Breast epithelium (tissue), 3 donors: Measurements from ENCODE around the gene NPIPB2.

ENCODE experiments used
- POLR2A ChIP-seq: fragments of 450-650 bp; IDR thresholded peaks from one replicate; pipeline ENCODE4 v1.6.1; 2016; ENCODE audit warnings: antibody characterized with exemption, mild to moderate bottlenecking, moderate library complexity
- TF ChIP-seq, protein P1 (sequence below), 3 donors: fragments of 450-650 bp; IDR thresholded peaks; one replicate each; pipeline ENCODE4 v1.5.1; 2016 to 2017; ENCODE audit warnings: antibody characterized with exemption in 3 of 3, mild to moderate bottlenecking in 3 of 3, moderate library complexity in 3 of 3

DNA sequence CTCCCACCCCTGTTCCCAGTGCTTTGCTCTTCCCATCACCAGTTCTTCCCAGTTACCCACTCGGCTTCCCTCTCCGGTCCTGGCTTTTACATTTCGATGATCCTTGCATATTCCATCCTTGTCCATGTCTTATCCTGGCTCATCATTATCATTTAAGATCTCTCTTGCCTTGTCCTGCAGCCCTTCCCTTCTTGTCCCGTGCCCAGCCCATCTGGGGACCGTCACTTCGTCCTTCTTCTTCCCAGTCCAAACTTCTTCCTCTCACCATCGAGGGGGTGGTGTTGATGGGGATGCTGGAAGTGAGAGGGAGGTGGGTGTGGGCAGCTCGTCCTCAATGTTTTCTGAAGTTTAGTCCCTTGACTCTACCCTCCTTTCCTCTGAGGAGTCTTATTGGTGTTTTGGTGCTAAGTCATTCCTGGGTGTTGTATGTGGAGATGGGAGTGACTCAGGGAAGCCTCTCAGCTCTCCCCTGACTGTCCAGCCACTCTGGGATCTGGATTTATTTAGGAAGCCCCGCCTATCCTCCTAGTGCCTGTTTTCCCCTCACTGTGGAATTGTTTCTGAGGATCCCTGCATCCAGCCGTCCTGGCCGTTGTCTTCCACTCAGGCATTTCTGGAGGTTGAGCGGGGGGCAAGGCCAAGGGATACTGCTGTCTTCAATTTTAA, 35.7 kb upstream of the NPIPB2 start:
- TF ChIP-seq, protein P1, sequence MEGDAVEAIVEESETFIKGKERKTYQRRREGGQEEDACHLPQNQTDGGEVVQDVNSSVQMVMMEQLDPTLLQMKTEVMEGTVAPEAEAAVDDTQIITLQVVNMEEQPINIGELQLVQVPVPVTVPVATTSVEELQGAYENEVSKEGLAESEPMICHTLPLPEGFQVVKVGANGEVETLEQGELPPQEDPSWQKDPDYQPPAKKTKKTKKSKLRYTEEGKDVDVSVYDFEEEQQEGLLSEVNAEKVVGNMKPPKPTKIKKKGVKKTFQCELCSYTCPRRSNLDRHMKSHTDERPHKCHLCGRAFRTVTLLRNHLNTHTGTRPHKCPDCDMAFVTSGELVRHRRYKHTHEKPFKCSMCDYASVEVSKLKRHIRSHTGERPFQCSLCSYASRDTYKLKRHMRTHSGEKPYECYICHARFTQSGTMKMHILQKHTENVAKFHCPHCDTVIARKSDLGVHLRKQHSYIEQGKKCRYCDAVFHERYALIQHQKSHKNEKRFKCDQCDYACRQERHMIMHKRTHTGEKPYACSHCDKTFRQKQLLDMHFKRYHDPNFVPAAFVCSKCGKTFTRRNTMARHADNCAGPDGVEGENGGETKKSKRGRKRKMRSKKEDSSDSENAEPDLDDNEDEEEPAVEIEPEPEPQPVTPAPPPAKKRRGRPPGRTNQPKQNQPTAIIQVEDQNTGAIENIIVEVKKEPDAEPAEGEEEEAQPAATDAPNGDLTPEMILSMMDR (IDR thresholded peaks at IDR 0.05) = no peak
- TF ChIP-seq POLR2A = no peak
